HG02763 (cell line): ENCODE measurements around the gene ARMC5.
"Not testable (repeated sequence)": the region's sequence is repeated elsewhere in the genome, so short reads cannot be mapped to it uniquely, and the experiment has no call there.

Experiments
- ATAC-seq: cut with Tn5 transposase; IDR thresholded peaks from one replicate; pipeline ENCODE4 v1.9.1; 2021; ENCODE audit warnings: mild to moderate bottlenecking, moderate library complexity; ENCODE audit not compliant: unreplicated experiment

ARMC5 gene

DNA sequence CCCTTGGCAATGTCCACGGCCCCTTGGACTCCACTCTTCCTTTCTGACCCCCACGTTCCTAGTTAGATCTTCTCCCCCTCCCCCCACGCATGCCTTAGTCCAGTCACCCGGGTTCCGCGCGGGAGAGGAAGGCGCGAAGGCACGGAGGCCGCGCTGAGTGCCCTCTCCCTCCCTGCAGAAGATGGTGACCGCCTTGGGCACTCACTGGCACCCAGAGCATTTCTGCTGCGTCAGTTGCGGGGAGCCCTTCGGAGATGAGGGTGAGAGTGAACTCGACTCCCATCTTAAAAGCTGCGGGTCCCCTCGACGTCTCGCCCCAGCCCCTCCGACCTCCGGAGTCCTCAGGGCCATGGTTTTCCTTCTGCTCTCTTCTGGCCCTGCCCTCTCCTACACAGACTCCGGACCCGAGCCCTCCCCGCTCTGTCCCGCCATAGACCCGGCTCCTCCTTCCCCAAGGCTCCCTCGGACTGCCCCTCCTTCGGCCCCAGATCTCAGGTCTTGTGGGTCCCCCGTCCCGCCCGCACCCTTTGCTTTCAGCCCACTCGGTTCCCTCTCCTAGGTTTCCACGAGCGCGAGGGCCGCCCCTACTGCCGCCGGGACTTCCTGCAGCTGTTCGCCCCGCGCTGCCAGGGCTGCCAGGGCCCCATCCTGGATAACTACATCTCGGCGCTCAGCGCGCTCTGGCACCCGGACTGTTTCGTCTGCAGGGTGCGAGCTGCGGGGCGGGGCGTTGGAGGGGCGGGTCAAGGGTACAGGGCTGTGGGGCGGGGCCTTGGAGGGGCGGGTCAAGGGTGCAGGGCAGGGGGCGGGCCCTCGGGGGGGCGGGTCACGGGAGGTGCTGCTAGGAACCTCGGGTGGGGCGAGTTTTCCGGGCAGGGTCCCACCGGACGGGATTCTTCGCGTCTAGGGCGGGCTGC lies 17.3 kb downstream of the ARMC5 start:
- no peak for ATAC-seq

DNA sequence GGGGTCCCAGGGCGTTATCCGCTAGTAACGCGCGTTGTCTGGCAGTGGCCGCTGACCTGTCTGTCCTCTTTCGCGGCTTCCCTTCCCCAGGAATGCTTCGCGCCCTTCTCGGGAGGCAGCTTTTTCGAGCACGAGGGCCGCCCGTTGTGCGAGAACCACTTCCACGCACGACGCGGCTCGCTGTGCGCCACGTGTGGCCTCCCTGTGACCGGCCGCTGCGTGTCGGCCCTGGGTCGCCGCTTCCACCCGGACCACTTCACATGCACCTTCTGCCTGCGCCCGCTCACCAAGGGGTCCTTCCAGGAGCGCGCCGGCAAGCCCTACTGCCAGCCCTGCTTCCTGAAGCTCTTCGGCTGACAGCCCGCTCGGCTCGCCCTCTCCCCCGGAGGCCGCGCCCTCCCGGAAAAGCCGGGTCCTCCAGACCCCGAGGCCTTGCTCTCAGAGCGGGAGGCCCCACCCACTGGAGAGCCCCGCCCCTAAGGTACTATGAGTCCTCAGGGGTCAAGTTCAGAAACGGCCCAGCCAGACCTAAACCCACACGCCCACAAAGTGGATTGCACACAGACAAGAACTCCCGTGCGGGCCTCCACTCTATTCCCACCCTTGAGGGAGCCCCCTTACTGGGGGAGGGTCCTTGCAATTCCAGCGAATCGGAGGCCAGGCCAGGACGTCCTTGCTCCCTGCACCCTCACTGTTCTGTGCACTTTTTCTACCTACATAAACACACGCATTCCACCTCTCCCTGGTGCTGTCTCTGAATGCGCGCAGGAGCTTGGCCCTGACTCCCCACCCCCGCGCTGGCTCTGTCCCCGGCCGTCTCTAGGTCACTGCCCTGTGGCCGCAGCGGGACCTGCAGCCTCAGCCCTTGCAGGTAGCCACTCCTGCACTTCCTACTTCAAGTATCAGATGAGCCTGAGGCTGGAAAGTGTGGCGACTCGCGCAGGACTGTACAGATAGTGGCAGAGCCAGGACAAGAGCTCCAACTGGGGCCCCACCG lies 18.2 kb downstream of the ARMC5 start:
- no peak for ATAC-seq

DNA sequence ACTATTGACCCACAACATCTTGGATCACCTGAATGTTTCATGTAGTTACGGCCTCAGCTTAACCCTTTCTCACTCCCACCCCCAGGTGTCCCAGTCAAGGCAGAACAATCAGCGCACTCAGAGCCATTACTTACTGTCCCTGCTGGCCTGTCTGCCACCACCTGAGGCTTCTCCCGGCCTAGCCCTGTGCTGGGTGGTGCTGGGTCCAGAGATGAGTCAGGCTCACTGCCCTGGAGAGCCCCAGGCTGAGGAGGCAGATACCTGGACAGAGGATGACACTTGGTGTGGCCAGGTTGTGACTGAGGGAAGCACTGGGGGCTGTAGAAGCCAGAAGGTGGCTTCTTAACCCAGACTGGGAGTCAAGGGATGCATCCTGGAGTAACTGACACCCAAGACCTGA lies 19.7 kb downstream of the ARMC5 start:
- no peak for ATAC-seq

DNA sequence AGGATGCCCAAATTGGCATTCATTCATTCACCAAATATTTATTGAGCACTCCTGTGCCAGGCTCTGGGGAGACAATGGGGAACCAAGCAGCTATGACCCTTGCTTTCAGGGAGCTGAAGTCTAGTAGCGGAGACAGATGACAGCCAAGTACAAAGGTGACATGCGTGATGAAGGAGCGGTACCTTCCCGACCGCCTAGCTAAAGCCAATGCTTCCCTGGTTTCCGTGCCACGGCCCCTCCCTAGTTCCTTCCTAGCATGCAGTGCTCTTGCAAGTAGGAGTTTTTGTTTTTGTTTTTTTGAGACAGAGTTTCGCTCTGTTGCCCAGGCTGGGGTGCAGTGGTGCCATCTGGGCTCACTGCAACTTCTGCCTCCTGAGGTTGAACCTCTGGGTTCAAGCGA lies 20.4 kb downstream of the ARMC5 start:
- no peak for ATAC-seq

DNA sequence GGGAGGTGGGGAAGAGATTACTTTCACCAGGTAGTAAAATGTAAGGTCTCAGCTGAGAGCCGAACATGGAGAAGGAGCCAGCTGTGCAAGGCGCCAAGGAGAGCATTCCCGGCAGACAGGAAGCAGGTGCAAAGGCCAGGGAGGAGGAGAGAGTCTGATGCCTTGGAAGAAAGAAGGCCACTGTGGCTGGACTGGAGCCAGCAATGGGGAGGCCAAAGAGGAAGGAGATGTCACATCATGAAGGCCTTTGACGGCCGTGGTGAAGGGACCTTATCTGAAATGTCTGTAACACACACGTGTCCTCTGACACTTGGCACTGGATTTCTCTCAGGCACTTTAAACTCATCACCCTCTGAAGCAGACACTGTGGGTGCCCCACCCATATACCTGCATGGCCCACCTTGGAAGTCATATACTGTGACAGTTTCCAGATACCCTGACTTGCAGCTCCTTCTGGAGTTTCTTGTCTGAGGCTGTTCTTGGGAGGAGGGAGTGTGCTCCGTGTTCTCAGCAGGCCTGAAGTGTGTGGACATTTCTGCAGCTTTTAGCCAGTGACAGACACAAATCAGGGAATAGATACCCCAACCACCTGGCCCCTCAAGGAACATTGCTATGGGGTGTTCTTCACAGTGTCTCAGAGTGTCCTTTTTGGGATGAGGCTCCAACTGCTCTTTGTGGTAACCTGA lies 21.7 kb downstream of the ARMC5 start:
- ATAC-seq: no peak

DNA sequence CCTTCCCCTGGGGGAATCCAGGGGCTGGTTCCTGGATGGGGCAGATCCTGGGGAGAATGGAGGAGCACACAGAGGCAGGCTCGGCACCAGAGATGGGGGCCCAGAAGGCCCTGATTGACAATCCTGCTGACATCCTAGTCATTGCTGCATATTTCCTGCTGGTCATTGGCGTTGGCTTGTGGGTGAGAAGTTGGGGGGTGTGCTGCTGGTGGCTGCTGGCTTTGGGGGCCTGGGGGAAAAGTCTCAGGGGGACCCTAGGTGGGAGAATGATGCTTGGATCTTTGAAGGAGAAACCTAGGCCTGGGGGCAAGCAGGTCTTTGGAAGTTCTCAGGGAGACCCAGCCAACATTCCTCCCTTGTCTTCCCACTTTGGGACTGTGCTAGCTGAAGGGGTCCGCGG lies 23.8 kb downstream of the ARMC5 start, which contains the start of gene SLC5A2:
Gene SLC5A2 (plus strand): TSS at position 43 of the 400 bp plus-strand sequence. CDS start 14 bp downstream, at position 57.
- no peak for ATAC-seq

DNA sequence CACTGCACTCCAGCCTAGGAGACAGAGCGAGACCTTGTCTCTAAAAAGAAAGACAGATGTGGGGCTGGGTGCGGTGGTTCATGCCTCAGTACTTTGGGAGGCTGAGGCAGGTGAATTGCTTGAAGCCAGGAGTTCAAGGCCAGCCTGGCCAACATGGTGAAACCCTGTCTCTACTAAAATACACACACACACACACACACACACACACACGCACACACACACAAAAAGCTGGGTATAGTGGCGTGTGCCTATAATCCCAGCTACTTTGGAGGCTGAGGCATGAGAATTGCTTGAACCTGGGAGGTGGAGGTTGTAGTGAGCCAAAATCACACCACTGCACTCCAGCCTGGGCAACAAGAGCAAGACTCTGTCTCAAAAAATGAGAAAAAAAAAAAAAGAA lies 24.7 kb downstream of the ARMC5 start:
- ATAC-seq: not testable (repeated sequence)

DNA sequence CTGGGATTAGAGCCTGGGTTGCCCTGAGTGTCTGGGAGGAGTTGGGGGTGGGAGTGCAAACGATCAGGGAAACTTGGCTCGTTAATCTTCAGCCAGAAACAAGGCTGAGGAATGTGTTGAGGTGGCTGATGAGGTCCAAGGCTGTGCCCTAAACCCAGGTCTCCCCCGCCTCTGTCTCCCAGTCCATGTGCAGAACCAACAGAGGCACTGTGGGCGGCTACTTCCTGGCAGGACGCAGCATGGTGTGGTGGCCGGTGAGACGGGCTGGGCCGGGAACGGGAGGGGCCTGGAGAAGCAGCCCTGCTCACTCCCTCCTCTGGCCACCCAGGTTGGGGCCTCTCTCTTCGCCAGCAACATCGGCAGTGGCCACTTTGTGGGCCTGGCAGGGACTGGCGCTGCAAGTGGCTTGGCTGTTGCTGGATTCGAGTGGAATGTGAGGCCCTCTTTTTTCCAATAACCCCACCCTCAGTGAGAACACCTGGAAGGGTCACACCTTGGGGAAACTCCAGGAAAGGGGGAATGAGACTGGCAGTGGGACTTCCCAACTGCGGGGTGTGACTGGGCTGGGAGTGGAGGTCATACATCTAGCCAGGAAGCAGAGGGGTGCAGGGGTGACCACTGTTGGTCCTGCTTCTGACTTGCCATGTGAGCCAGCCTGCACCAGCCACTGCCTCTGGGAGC lies 25.3 kb downstream of the ARMC5 start:
- ATAC-seq: no peak

DNA sequence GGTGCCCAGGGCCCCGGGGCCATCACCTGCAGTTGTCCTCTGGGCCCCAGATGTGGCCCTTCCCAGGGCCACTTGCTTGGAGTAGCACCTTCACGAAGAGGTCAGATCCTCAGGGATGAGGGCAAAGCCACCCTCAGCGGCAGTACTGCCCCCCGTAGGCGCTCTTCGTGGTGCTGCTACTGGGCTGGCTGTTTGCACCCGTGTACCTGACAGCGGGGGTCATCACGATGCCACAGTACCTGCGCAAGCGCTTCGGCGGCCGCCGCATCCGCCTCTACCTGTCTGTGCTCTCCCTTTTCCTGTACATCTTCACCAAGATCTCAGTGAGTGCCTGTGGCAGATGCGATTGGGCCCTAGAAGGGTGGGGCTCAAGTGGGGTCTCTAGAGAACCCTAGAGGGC lies 26.3 kb downstream of the ARMC5 start:
- ATAC-seq: no peak

DNA sequence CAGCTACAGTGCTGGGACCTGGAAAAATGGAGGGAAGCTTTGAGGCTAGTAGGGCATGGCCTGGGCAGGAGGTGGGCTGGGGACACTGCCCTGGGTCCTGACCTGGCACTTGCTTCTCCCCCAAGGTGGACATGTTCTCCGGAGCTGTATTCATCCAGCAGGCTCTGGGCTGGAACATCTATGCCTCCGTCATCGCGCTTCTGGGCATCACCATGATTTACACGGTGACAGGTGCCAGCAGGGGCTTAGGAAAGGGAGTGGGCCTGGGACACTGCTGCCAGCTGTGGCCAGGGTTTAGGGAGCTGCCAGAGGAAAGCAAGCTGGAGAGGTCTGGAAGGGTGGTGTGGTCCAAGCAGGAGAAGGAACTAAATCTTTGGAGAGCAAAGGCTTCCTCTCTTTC lies 26.7 kb downstream of the ARMC5 start:
- no peak for ATAC-seq

DNA sequence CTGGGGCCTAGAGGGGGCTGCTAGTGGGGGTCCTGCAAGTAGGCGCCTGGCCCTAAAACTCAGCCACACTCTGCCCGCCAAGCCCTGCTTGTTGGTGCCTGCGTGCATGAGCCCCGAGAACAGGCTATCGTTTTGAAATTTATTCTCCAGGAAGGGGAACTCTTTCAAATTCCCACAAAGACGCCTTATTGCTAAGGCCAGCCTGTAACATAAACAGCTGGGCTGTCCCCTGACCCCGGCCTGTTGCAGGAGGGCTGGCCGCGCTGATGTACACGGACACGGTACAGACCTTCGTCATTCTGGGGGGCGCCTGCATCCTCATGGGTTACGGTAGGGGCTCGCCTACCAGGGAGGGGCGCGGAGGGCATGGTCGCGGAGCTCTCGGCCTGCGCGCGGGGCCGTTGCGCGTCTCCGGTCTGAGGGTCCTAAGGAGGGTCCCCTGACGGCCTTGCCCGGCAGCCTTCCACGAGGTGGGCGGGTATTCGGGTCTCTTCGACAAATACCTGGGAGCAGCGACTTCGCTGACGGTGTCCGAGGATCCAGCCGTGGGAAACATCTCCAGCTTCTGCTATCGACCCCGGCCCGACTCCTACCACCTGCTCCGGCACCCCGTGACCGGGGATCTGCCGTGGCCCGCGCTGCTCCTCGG lies 27.9 kb downstream of the ARMC5 start:
- no peak for ATAC-seq

DNA sequence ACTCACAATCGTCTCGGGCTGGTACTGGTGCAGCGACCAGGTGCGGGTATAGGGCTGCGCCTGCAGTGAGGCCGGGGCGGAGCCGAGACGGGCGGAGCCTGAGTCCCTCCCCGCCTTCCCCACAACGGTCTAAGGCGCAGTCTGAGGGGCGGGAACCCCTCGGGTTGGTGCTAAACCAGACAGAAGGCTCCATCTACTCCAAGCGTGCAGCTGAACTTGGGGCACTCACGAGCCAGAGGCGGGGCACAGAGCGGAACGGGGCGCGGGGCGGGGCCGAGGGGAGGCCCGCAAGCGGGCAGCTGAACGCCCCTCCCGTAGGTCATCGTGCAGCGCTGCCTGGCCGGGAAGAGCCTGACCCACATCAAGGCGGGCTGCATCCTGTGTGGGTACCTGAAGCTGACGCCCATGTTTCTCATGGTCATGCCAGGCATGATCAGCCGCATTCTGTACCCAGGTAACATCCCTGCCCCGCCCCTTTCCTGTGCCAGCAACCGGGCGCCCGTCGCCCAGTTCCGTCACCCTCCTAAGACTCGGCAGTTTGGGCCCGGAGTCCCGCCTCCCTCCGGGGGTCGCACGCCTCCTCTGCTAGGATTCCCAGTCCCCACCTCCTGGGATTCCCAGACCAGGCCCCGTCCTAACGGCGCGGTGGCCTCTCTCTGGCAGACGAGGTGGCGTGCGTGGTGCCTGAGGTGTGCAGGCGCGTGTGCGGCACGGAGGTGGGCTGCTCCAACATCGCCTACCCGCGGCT lies 28.6 kb downstream of the ARMC5 start:
- peak; percentile 67 for ATAC-seq

DNA sequence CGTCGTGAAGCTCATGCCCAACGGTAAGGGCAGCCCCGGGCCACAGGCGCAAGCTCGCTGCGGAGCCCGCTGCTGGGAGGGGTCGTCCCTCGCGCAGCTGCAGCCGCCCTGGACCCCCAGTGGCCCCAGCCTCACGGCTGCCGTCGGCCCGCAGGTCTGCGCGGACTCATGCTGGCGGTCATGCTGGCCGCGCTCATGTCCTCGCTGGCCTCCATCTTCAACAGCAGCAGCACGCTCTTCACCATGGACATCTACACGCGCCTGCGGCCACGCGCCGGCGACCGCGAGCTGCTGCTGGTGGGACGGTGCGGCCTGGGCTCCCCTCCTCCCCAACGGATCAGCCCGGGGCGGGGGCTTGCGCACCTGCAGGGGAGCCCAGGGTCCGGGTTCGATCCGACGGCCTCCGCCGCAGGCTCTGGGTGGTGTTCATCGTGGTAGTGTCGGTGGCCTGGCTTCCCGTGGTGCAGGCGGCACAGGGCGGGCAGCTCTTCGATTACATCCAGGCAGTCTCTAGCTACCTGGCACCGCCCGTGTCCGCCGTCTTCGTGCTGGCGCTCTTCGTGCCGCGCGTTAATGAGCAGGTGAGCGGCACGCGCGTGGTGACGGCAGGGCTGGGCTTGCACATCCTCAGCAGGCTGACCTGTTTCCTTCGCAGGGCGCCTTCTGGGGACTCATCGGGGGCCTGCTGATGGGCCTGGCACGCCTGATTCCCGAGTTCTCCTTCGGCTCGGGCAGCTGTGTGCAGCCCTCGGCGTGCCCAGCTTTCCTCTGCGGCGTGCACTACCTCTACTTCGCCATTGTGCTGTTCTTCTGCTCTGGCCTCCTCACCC lies 29.4 kb downstream of the ARMC5 start:
- ATAC-seq: no peak

DNA sequence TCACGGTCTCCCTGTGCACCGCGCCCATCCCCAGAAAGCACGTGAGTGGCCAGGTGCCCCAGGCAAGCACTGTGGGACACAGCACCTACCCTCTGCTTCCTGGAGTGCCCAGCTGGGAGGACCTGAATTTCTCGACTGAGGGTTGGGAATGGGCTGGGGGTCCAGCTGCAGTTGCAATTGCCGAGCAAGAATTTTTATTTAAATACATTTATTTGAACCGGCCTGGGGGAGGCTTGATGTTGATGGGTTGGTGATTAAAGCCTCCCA lies 29.9 kb downstream of the ARMC5 start:
- no peak for ATAC-seq

DNA sequence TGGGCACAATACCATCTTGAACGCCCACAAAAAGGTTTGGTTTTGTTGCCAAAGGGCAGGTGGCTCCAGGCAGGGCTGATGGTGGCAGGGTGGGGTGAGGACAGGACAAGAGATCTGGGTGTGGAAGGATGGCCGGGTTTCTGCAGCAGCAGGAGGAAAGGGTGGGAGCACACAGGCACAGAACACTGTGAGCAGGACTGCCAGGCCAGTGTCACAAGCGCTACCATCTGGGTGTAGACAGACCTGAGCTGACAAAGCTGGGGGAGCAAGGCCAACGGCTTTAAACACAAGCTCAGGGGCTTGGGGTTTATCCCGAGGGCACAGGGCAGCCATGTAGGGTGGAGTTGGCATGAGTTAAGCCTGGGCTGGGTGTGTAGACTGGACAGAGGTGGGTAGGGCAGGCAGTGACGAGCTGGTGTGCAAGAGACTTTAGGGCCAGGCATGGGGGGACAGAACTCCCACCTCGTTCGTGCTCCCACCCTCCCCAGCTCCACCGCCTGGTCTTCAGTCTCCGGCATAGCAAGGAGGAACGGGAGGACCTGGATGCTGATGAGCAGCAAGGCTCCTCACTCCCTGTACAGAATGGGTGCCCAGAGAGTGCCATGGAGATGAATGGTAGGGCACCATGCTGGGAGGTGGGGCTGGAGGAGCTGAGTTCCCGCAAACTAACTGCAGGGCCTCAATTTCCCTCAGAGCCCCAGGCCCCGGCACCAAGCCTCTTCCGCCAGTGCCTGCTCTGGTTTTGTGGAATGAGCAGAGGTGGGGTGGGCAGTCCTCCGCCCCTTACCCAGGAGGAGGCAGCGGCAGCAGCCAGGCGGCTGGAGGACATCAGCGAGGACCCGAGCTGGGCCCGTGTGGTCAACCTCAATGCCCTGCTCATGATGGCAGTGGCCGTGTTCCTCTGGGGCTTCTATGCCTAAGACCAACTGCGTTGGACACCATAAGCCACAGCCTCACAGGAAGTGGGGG lies 30.6 kb downstream of the ARMC5 start:
- no peak for ATAC-seq

DNA sequence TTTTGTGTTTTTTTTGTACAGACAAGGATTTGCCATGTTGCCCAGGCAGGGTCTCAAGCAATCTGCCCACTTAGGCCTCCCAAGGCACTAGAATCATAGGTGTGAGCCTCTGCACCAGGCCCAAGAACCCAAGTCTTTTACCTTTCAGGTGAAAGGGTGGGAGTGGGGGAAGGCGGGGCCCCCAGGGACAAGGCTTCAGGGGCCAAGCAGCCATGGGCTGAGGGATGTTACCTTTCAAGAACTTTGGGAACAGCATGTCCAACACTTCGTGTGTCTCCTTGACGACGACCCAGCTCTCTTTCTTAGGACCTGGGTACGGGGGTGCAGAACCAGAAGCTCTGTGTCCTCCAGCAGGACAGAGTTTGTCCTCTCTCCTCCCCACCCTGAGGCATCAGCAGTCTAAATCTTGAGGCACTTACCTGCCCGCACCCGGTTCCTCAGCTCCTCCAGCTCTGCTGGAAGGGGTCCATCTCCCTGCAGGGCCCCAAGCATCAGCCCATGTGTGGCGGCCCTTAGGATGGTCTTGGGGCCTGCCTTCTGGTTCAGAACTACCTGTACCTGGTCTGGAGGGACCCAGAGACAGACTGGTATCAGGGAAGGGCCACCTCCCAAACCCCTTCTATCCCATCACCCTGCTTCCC lies 32.6 kb downstream of the ARMC5 start:
- no peak for ATAC-seq
